Fibroblast of pulmonary artery (primary cell): ENCODE results near the gene AKT2.

Experiments
- DNase-seq: peaks from one replicate; pipeline ENCODE4 v3.0.0-alpha.2; 2010; ENCODE audit warnings: low read depth
- H3K4me3 ChIP-seq: replicated peaks from 2 replicates; pipeline ENCODE4 v1.5.1; 2011; ENCODE audit warnings: low read depth, mild to moderate bottlenecking, control low read depth, low read length, moderate library complexity
- TF ChIP-seq, protein P1 (sequence below): IDR thresholded peaks from 2 replicates; pipeline ENCODE4 v1.5.1; 2011; ENCODE audit warnings: mild to moderate bottlenecking, control low read depth, low read length, inconsistent platforms; ENCODE audit errors: missing control alignments

AKT2 gene

DNA sequence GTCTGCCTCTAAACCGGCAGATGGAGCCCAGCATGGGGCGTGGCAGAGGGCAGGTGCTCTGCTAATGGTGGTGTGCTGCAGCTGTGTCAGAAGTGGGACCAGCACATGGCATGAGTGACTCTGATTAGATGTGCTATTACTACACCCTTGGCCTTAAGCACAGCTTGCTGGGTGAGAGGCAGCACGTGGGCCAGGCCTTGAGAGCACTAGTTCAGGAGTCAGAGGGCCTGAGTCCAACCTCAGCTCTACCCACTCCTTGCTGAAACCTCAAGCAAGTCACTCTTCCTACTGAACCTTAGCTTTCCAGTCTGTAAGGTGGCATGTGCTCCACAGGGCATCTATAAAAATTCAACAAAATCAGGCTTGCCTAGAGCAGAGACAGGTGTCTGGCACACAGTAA, 22.7 kb downstream of the AKT2 start:
- no peak for DNase-seq
- TF ChIP-seq, protein P1, sequence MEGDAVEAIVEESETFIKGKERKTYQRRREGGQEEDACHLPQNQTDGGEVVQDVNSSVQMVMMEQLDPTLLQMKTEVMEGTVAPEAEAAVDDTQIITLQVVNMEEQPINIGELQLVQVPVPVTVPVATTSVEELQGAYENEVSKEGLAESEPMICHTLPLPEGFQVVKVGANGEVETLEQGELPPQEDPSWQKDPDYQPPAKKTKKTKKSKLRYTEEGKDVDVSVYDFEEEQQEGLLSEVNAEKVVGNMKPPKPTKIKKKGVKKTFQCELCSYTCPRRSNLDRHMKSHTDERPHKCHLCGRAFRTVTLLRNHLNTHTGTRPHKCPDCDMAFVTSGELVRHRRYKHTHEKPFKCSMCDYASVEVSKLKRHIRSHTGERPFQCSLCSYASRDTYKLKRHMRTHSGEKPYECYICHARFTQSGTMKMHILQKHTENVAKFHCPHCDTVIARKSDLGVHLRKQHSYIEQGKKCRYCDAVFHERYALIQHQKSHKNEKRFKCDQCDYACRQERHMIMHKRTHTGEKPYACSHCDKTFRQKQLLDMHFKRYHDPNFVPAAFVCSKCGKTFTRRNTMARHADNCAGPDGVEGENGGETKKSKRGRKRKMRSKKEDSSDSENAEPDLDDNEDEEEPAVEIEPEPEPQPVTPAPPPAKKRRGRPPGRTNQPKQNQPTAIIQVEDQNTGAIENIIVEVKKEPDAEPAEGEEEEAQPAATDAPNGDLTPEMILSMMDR: no peak
- H3K4me3 ChIP-seq: no peak overlapping the region

DNA sequence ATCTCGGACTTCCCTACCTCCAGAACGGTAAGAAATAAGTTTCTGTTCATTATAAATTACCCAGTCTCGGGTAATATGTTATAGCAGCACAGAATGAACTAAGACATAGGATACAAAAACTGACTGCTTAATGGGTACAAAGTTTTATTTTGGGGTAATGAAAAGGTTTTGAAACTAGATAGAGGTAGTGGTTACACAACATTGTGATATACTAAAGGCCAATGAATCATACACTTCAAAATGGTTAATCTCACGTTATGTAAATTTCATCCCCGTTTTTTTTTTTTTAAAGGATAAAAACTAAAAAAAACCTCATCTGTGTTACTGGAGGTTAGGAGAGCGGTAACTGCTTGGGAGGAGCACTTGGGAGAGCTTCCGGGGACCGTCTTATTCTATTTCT, 23.5 kb downstream of the AKT2 start:
- TF ChIP-seq, protein P1: no peak
- H3K4me3 ChIP-seq: no peak overlapping the region
- no peak for DNase-seq

DNA sequence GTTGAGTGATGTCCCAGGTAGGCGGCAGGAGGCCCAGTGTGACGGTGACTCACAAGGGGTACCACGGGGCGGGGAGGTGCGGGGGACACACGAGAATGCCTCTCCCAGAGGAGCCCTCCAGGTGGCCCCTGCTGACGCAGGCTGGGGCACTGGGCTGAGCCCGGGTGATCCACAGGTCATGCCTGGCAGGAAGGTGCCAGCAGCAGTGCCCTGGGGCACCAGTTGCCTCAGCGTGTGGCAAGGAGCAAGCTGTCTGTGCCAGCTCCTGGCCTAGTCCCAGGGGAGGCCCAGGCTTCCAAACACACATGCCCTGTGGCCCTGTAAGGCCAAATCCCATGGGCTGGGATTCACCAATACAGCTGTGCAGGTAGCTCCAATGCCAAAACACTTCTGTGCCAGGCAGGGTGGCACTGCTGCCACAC, 28.0 kb downstream of the AKT2 start:
- TF ChIP-seq, protein P1: no peak
- DNase-seq: no peak
- no peak overlapping the region for H3K4me3 ChIP-seq

DNA sequence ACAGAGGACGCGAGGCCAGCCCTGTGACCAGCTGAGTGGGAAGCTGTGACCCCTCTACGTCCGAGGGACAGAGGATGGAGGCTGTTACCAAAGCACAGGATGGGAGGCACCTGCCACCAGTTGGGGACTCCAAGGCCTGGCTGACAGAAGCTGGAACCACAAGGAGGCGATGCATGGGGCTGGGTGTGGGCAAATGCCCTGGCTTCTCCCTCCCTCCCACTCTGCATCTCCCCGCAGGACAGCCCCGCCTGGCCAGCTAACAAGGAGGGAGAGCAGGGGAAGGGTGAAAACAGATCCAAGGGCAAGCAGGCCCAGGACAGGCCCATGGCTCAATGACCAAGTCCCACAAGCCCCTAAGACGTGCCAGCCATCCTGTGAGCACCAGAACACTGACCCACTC, 28.6 kb downstream of the AKT2 start:
- no peak for DNase-seq
- TF ChIP-seq, protein P1: no peak
- no peak overlapping the region for H3K4me3 ChIP-seq

DNA sequence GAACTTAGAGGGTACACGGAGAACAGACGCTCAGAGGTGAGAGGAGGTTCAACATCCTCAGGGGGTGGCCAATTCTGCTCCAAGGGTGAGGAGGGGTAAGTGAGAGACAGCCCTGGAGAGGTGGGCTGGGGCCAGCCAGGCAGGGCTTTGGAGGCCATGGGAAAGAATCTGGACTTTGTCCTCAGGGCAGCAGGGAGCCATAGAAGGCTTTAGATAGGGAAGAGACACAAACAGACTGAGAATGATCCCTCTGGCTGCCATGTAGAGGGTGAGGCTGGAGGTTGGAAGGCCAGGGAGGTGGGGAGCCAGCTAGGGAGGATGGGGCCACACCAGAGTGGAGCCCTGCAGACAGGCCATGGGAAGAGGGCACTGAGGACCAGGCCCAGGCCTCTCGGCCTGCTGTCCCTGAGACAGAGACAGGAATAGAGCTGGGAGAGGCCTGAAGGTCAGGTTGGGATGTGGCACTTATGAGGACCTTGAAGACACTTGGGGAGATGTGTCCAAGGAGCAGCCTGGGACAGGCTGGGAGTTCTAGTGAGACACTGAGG, 29.5 kb downstream of the AKT2 start:
- TF ChIP-seq, protein P1: no peak
- H3K4me3 ChIP-seq: no peak overlapping the region
- no peak for DNase-seq

DNA sequence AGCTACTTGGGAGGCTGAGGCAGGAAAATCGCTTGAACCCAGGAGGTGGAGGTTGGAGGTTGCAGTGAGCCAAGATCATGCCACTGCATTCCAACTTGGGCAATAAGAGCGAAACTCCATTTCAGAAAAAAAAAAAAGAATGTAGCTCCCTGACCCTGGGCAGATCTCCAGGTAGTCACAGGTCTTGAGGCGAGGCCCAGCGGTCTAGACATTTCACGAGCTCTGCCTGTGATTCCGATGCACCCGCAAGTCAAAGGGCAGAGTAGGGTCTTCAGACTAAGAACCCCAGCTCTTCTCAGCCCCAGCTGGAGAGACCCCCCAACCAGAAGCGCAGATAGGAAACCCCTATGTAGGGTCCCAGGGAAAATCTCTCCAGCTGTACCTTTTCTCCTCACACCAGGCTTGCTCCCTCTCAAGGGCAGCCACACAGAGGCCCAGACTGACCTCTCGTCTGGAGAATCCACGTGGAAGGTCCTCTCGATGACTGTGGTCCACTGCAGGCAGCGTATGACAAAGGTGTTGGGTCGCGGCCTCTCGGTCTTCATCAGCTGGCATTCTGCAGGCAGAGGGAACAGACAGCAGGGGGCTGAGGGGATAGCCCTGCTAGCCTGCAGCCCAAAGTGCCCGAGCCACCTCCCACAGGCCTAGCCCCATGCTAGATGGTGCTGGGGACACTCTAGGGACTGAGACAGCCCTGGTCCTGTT, 30.3 kb downstream of the AKT2 start:
- TF ChIP-seq, protein P1: no peak
- DNase-seq: no peak
- H3K4me3 ChIP-seq: no peak overlapping the region

DNA sequence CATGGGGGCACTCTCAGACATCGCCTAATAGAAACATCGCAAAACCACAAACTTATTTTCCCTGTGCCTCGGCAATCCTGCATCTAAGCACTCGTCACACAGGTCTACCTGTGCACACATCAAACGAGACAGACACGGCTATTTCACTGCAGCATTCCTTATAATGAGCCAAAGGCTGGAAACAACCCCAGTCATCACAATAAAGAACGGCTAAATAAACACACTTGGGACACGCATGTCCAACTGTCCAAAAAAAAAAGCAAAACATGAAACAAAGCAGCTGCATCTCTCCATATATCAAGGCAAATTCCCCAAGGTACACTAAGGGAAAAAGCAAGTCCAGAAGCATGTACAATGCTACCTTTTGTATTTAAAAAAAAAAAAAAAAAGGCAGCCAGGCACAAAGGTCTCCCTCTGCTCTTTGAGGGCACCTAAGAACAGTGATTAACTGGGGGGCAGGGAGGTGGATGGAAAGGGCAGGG, 31.5 kb downstream of the AKT2 start:
- no peak for DNase-seq
- TF ChIP-seq, protein P1: no peak
- no peak overlapping the region for H3K4me3 ChIP-seq
